Measurements from ENCODE around the gene AUTS2.

GRCh38 chr7:70557338-70557737, 959.1 kb downstream of the AUTS2 start:
- TF ChIP-seq CTCF (IDR thresholded peaks at IDR 0.05 in 2 of 3, conservative IDR thresholded peaks at IDR 0.05 in 1 of 3; ENCODE audit: control insufficient read depth in 2 of 3, extremely low read depth in 1 of 3, insufficient read depth in 1 of 3, low read depth in 3 of 3, low read length in 3 of 3) (no peak), POLR2AphosphoS5 (IDR thresholded peaks at IDR 0.05; ENCODE audit: low read length) (no peak), CHD4 (IDR thresholded peaks at IDR 0.05) (no peak), POLR2AphosphoS2 (IDR thresholded peaks at IDR 0.05; ENCODE audit: low read depth, low read length) (no peak), MYC (IDR thresholded peaks at IDR 0.05; ENCODE audit: insufficient read depth, insufficient read length, insufficient replicate concordance, low read length, severe bottlenecking) (no peak), TAF1 (IDR thresholded peaks at IDR 0.05; ENCODE audit: borderline replicate concordance, low read depth, low read length) (no peak), ZNF622 (IDR thresholded peaks at IDR 0.05) (no peak), ZNF274 (IDR thresholded peaks at IDR 0.05; ENCODE audit: insufficient read depth, insufficient read length) (no peak), EP300 (IDR thresholded peaks at IDR 0.05; ENCODE audit: borderline replicate concordance in 1 of 2, control insufficient read depth in 1 of 2, low read depth in 2 of 2, low read length in 2 of 2) (no peak), POLR2A (IDR thresholded peaks at IDR 0.05; ENCODE audit: low read depth, low read length) (no peak), FOXM1 (IDR thresholded peaks at IDR 0.05; ENCODE audit: low read depth, low read length) (no peak), RAD21 (IDR thresholded peaks at IDR 0.05; ENCODE audit: insufficient read depth, low read depth, low read length) (no peak), EZH2 (IDR thresholded peaks at IDR 0.05; ENCODE audit: borderline replicate concordance, control insufficient read depth, low read depth, low read length) (no peak), KDM1A (IDR thresholded peaks at IDR 0.05; ENCODE audit: borderline replicate concordance) (no peak)

Measured in GM12878 (cell line).